Brain pericyte (primary cell): ENCODE data around the gene MAP3K6.
A peak's percentile ranks its signal among the peaks of the same experiment; 100 is the strongest.

Experiments used
- DNase-seq: peaks from one replicate; pipeline ENCODE4 v3.0.0-alpha.2; 2012; ENCODE audit warnings: low read depth, low spot score

MAP3K6 gene

GRCh38 chr1:27372808-27373690 is 6.3 kb upstream of the MAP3K6 start:
- DNase-seq, result no peak

GRCh38 chr1:27372022-27372807 is 5.5 kb upstream of the MAP3K6 start:
- DNase-seq, result no peak

DNA sequence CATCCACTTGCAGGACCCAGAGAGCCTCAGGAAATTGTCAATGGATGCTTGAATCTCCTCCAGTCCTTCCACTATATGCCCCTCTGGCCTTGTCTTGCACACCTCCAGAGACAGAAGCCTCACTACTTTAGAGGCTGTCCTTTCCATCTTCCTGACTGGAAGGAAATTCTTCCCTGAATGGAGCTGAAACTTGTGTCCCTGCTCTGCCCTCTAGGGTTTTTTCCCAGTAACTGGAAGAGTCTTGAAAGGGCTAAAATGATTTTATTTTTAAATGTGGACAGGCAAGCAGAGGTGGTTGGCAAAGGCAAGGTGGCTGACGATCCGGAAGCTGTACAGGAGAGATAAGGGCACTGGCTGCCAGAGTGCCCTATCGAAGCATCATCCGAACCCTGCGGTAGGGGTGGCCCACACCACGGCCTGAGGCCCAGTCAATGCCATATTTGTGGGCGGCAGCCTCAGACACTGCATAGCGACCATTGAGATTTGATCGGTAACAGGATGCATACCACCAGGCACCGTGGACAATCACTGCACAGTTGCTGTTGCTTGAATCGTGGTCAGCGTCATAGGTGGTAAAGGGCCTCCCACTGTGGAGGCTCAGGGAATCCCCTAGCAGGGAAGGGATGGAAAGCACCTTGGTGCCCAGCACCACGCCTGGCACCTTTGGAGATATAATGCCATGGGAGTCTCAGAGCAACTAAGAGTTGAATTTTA is 2.3 kb upstream of the MAP3K6 start:
- DNase-seq, result no peak

DNA sequence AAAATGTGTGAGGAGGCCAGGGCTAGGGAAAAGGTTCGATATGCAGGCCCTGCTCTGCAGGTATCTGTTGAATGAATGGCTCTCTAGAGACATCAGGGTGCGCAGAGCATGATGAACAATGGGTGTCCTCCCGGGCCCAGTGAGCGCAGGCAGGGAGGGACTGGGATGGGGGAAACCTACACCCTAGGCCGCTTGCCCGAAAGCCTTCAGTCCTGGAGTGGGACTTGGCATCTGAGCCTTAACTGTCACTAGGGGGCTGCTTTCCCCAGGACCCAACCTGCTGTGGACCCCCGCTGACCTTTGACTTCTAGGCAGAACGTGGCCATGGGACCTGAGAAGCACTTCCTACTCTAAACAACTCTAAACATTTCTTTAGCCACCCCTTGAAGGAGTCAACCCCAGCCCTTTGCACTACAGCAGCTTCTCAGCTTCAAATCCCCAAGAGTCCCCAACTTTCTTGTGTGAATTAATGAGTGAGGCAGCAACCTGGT is 444 bp upstream of the MAP3K6 start:
- DNase-seq, result no peak

DNA sequence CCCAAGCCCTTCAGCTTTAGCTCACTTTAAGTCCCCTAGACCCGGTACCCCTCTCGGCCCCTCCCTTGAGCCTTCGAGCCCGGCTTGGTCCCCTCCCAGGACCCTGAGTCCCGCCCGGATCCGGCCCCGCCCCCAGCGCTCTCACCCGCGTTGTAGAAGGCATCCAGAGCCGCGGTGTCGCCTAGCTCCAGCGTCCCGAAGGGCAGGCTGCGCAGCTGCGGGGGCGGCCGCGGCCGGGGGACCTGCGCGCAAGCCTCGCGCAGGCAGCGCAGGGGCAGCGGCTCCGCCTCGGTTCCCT is 699 bp downstream of the MAP3K6 start:
- DNase-seq, result no peak

GRCh38 chr1:27365372-27366112 is 1.2 kb downstream of the MAP3K6 start:
- DNase-seq, result peak; percentile 61

DNA sequence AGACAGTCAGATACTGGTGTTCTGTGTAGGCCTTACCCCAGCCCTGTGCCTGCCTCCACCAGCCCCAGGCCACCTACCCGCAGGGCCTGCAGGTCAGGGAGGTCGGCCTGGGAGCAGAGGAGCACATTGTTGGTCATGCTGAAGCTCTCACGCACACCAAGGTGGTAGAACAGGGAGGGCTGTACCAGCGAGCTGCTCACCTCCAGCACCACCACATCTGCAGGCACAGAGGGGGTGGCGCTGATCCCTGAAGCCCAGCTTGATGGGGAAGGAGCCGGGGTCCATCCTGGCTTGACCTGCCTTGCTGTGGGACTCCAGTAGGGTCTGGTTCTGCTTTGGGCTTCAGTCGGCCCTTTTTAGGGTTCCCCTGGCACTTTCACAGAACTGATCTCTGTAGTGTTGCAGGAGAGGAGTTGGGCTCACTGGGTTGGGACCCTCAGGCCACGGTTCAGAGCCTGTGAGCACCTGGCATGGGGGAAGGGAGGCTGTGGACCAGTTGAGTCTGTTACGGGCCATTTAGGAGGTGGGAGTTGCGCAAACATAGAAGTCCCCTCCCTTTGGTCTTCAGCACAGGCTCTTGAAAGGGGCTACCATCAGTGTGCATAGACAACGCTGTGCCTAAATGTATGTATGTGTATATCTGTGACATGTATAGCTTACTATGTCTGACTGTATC is 1.9 kb downstream of the MAP3K6 start:
- DNase-seq, result no peak

- no peak for DNase-seq
Measured at GRCh38 chr1:27363766-27364695, 2.7 kb downstream of the MAP3K6 start.

DNA sequence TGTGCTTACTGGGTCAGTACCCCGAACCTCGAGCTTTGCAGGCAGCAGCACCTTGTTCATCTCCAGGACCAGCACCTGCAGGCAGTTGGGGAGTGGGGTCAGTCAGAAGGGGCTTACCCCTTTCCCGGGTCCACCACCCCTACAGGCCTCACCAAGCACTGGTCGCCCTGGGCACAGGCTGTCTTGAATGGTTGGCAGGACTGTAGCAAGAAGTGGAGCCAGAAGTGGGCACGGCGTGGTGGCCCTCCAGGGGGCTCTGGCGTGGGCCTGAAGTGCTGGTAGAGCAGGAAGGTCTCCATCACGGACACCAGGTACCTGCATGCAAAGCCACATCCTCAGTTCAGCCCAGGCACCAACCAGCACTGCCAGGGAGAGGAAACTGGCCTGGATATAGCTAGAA is 5.2 kb downstream of the MAP3K6 start:
- DNase-seq, result no peak

GRCh38 chr1:27361044-27361402 is 5.7 kb downstream of the MAP3K6 start:
- no peak for DNase-seq

- DNase-seq, result no peak
Measured at GRCh38 chr1:27360159-27361043, 6.4 kb downstream of the MAP3K6 start.

DNA sequence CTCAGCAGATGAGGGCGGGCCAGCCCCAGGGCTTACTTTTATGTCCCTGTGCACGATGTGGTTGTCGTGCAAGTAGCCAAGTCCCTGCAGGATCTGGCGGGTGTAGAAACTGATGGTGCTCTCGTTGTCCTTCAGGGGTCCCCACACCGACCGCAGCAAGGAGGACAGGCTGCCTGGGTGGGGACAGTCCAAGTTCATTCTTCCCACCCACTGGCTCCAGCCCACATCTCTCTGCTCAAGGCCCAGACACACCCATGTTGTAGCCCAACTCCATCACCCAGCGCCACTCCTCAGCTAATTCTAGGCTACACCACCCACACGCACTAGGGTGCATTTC is 7.0 kb downstream of the MAP3K6 start:
- no peak for DNase-seq

- DNase-seq, result no peak
Measured at GRCh38 chr1:27358928-27359313, 7.8 kb downstream of the MAP3K6 start.

- DNase-seq, result no peak
Measured at GRCh38 chr1:27358038-27358927, 8.5 kb downstream of the MAP3K6 start.

DNA sequence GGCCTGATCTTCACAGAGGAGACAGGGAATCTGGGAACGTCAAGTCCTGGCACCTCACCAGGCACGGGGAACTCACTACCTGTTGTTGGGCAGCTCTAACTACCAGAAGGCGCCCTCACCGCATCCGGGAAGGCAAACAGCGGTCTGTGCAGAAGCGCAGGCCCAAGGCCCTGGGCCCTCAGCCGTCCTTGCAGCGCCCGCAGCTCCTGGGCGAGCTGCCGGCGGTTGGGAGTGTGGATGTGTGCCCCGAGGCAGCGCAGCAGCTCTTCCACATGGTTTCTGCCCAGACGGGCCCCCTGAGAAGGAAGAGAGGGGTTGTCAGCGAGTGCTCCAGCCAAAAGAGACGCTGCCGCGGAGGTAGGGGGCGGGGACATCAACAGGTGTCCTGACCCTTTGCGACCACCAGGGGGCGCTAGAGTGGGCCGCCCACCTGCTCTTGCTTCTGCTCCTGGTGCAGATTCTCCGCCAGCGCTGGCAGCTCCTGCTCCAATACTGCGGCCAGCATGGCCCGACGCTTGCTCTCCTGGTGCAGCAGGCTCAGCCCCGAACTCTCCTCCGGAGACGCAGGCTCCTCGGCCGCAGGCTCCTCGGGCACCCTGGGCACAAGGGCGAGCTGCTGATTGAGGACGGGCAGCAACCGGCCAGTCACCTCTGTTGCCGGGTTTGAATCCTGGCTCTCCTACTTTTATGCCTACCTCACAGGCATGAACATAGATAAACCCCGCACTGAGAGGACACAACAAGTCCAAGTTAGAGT is 9.3 kb downstream of the MAP3K6 start:
- no peak for DNase-seq

GRCh38 chr1:27356619-27357280 is 10.0 kb downstream of the MAP3K6 start:
- DNase-seq, result no peak

- no peak for DNase-seq
Measured at GRCh38 chr1:27356277-27356618, 10.5 kb downstream of the MAP3K6 start.
